Esophagus squamous epithelium (tissue), 5 donors: ENCODE results near the gene RGS7. TPM values are rescaled to one million over a fixed set of nuclear protein-coding genes. Genes with fewer than 3 reads are reported as not detected.
A peak's percentile ranks its signal among the peaks of the same experiment; 100 is the strongest.
"Not testable (repeated sequence)": the region's sequence is repeated elsewhere in the genome, so short reads cannot be mapped to it uniquely, and the experiment has no call there.

Experiments used
- DNase-seq: peaks from one replicate; lab custom pipeline; 2025; lab: John Stamatoyannopoulos, UW
- H3K27ac ChIP-seq, 4 donors: fragments of 200-600 bp; sonication (generic); one replicate each; pipeline ENCODE4 v1.5.1; 2016 to 2019; ENCODE audit warnings: mild to moderate bottlenecking in 1 of 4
- H3K27me3 ChIP-seq, 4 donors: fragments of 200-600 bp; sonication (generic); 1 replicate in 3 of 4; 2 replicates in 1 of 4; pipeline versions ENCODE4 v1.5.1 to v1.6.0; 2017 to 2021; ENCODE audit warnings: antibody characterized with exemption in 1 of 4
- H3K36me3 ChIP-seq, 3 donors: fragments of 200-600 bp; sonication (generic); one replicate each; pipeline ENCODE4 v1.5.1; 2016 to 2019
- H3K4me1 ChIP-seq, 3 donors: fragments of 200-600 bp; sonication (generic); one replicate each; pipeline ENCODE4 v1.5.1; 2017 to 2019
- H3K4me3 ChIP-seq, 4 donors: fragments of 200-600 bp; sonication (generic); 1 replicate in 3 of 4; 2 replicates in 1 of 4; pipeline ENCODE4 v1.5.1; 2016 to 2019; ENCODE audit warnings: mild to moderate bottlenecking in 2 of 4, moderate library complexity in 1 of 4
- H3K9me3 ChIP-seq, 3 donors: fragments of 200-600 bp; sonication (generic); one replicate each; pipeline ENCODE4 v1.5.1; 2016 to 2019
- CTCF ChIP-seq, 6 experiments: fragments of 450-650 bp in 4 of 6; fragments of 200-600 bp in 2 of 6; sonication (generic) in 2 of 6; IDR thresholded peaks; one replicate each; pipeline ENCODE4 v1.5.1; 2016 to 2019; ENCODE audit warnings: antibody characterized with exemption in 6 of 6, mild to moderate bottlenecking in 4 of 6, moderate library complexity in 4 of 6
- POLR2A ChIP-seq, 4 donors: fragments of 450-650 bp; IDR thresholded peaks; one replicate each; pipeline ENCODE4 v1.6.1; 2017; ENCODE audit warnings: antibody characterized with exemption in 4 of 4, mild to moderate bottlenecking in 4 of 4, moderate library complexity in 3 of 4
- WGBS, 2 donors: methylation state at CpG; one replicate each; pipeline ENCODE4 v1.1.5; 2018; 5-methylcytosine and 5-hydroxymethylcytosine counted together
- intact Hi-C: fragments of 100-400 bp; cut with DNase I; formaldehyde crosslinking; loops from one replicate; pipeline ENCODE4 v1.15.0; 2022
- small RNA-seq, 4 donors: library from RNA; depleted of rRNA; stranded (forward); fragments of <200 nt; gene quantifications; one replicate each; pipeline ENCODE3, GENCODE V24; 2016
- total RNA-seq, 4 donors: library from RNA; depleted of rRNA; stranded (reverse); fragments of >200 nt; gene quantifications; one replicate each; pipeline ENCODE4 v1.1.0, GENCODE V29; 2016
- donor health status: DM: yes; HTN: yes; CAD: no.

Gene RGS7
- total RNA-seq, 4 donors from 2014 or later, result not detected

- no peak for DNase-seq
- Histone ChIP-seq H3K9me3 (no peaks in the 10 kb centered on the region), H3K27me3 (no peaks in the 10 kb centered on the region), H3K4me3 (no peak overlapping the region), H3K4me1 (no peaks in the 10 kb centered on the region), H3K36me3 (no peaks in the 10 kb centered on the region), H3K27ac (no peak overlapping the region)
- 69 to 80% methylated on average over 4 of the region's 4 CpGs for WGBS, 2 donors
- intact Hi-C loops, result no loop called here
- TF ChIP-seq CTCF (IDR thresholded peaks at IDR 0.05) (no peak), POLR2A (IDR thresholded peaks at IDR 0.05) (no peak)
Observed at GRCh38 chr1:240737298-240737697, 619.7 kb downstream of the RGS7 start.

GRCh38 chr1:240734705-240735104, 622.3 kb downstream of the RGS7 start:
- 50 to 55% methylated on average over 3 of the region's 3 CpGs for WGBS, 2 donors
- not testable (repeated sequence) for H3K9me3 ChIP-seq

GRCh38 chr1:240734001-240734400, 623.0 kb downstream of the RGS7 start:
- intact Hi-C loops, result no loop called here
- Histone ChIP-seq H3K36me3 (no peaks in the 10 kb centered on the region), H3K27ac (no peak overlapping the region), H3K27me3 (no peaks in the 10 kb centered on the region), H3K4me1 (no peaks in the 10 kb centered on the region), H3K4me3 (no peak overlapping the region), H3K9me3 (no peaks in the 10 kb centered on the region)
- 67 to 68% methylated on average over 3 of the region's 3 CpGs for WGBS, 2 donors
- DNase-seq, result no peak
- TF ChIP-seq CTCF (IDR thresholded peaks at IDR 0.05) (no peak), POLR2A (IDR thresholded peaks at IDR 0.05) (no peak)

More at GRCh38 chr1:240734705-240735104, 622.3 kb downstream of the RGS7 start:
- intact Hi-C loops, DNase-seq, H3K4me1 ChIP-seq, H3K27me3 ChIP-seq, H3K4me3 ChIP-seq, H3K27ac ChIP-seq, H3K36me3 ChIP-seq: not testable (repeated sequence)

GRCh38 chr1:240732390-240732789, 624.6 kb downstream of the RGS7 start:
- H3K27ac ChIP-seq, result no peak overlapping the region
- no peak for DNase-seq
- no peak overlapping the region for H3K4me3 ChIP-seq
- TF ChIP-seq CTCF (IDR thresholded peaks at IDR 0.05), result peak in 3 of 6 experiments; percentile 26 to 49 (median 44)
- no peak for TF ChIP-seq POLR2A (IDR thresholded peaks at IDR 0.05)
- H3K9me3 ChIP-seq, result peaks cover 0 to 6% (median 0%) of the 10 kb centered on the region in 3 donors
- no peaks in the 10 kb centered on the region for H3K36me3 ChIP-seq
- intact Hi-C loops, result no loop called here
- no peaks in the 10 kb centered on the region for H3K4me1 ChIP-seq
- WGBS, 2 donors, result 8 to 17% methylated on average over 5 of the region's 5 CpGs
- H3K27me3 ChIP-seq, result no peaks in the 10 kb centered on the region

Small RNA genes within 50 kb of the gene (small RNA-seq; reads per million reads assigned to genes)
- gene MIR3123, result 0 reads per million in 4 donors

Other genes with a start within 250 kb of the RGS7 start
- 100 to 1,000 TPM in 1 of 4 donors, 10 to 100 TPM in 3; 44.6 to 101 (median 70.0) TPM for gene FH, start 162.6 kb upstream of the RGS7 start, total RNA-seq
- under 1 TPM; 0.04 to 0.19 (median 0.07) TPM for gene KMO, start 175.2 kb upstream of the RGS7 start, total RNA-seq